ENCODE measurements around the gene ARMC5.
A peak's percentile ranks its signal among the peaks of the same experiment; 100 is the strongest.
"Not testable (repeated sequence)": the region's sequence is repeated elsewhere in the genome, so short reads cannot be mapped to it uniquely, and the experiment has no call there.

Gene ARMC5

DNA sequence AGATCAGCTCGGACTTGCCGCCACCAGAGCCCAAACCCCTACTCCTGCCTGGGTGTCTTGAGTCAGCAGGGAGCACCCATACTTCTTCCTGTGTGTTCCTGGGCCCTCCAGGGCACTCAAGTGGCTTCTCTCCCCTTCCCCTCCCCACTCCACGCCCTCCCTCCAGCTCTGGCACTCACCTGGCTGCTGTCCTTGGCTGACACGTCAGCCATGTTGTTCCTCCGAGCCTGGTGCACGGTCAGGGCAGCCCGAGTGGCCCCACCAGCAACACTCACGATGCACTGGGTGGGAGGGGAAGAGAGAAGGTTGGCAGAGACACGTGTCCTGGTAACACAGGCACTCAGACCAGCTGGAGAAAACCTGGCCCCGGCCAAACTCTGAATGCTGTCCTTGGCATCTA is 37.4 kb downstream of the ARMC5 start:
- DNase-seq (ENCODE audit: low read depth in 4 of 4, low spot score in 1 of 4) = no peak

GRCh38 chr16:31498493-31498892 is 39.2 kb downstream of the ARMC5 start:
- no peak for DNase-seq (ENCODE audit: low read depth in 4 of 4, low spot score in 1 of 4)

- no peak for DNase-seq (ENCODE audit: low read depth in 4 of 4, low spot score in 1 of 4)
Measured at GRCh38 chr16:31499928-31500327, 40.6 kb downstream of the ARMC5 start.

DNA sequence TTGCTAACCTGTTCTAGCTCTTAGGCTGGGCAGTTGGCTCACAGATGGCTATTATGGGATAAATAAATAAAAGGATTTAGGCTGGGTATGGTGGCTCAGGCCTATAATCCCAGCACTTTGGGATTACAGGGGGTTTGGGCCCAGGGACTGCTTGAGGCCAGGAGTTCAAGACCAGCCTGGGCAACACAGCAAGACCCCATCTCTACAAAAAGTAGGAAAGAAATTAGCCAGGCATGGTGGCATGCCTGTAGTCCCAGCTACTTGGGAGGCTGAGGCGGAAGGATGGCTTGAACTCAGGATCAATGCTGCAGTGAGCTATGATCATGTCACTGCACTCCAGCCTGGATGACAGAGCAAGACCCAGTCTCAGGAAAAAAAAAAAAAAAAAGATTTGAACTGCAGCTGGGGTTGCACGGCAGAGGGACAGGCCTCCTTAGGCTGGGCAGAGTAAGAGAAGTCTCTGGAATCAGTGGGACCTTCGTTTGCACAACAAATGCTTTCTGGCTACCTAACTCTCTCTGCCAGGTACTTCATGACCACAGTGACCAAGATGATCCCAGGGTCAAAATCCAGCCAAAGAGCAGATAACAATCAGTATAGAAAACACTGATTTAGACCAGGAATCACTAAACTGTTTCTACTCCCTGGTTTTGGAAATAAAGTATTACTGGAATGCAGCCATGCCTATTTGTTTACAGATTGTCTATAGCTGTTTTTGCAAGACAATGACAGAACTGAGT is 42.1 kb downstream of the ARMC5 start:
- no peak for DNase-seq (ENCODE audit: low read depth in 4 of 4, low spot score in 1 of 4)

DNA sequence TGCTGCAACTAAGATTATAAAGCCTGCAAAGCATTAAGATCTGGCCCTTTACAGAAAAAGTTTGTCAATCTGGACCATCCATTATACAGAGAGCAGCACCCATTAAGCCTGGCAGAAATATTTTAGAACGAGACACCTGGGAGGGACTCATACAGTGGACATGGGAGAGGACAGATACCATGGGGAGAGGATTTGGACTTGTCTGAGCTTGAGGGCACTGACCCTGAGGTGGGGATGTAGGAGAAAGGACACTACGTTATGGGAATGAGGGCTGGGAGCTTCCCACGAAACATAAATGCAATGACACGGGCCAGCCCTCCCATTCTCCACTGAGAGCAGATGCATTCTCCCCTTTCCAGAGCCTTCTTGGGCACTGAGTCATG is 42.7 kb downstream of the ARMC5 start:
- no peak for DNase-seq (ENCODE audit: low read depth in 4 of 4, low spot score in 1 of 4)

GRCh38 chr16:31502981-31503380 is 43.7 kb downstream of the ARMC5 start:
- no peak for DNase-seq (ENCODE audit: low read depth in 4 of 4, low spot score in 1 of 4)

DNA sequence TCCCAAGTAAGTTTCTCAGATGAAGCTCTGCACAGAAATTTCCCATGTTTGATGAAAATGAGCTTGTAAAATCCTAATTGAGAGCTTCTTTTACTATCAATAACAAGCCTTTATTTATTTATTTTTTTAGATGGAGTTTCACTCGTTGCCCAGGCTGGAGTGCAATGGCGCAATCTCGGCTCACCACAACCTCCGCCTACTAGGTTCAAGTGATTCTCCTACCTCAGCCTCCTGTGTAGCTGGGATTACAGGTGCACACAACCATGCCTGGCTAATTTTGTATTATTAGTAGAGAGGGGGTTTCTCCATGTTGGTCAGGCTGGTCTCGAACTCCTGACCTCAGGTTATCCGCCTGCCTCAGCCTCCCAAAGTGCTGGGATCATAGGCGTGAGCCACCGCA is 44.3 kb downstream of the ARMC5 start:
- not testable (repeated sequence) for DNase-seq (ENCODE audit: low read depth in 4 of 4, low spot score in 1 of 4)

DNA sequence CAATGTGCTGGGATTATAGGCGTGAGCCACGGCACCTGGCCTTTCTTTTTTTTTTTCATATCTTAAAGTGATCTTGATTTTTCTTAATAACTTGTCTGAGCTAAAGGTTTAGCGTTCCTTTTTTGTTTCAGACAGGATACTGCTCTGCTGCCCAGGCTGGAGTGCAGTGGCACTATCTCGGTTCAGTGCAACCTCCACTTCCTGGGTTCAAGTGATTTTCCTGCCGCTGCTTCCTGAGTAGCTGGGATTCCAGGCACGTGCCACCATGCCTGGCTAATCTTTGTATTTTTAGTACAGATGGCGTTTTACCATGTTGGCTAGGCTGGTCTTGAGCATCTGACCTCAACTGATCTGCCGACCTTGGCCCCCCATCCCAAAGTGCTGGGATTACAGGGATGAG is 44.9 kb downstream of the ARMC5 start:
- DNase-seq (ENCODE audit: low read depth in 4 of 4, low spot score in 1 of 4) = no peak

DNA sequence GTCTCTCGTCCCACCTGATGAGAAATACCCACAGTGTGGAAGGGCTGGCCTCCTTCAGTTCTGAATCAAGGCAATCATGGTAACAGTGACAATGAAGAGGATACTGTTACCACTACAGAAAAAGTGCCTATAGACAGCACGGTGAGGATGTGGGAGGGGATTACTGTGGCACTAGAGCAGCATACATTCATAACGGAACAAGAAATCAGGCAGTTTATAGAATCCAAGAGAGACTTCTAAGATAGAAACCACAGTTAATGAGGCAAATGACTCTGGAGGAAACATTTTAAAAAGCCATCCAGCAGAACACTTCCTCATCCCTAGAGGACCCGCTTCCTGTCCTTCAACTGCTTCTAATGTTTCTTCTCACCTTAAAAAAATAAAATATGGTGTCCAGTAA is 46.2 kb downstream of the ARMC5 start:
- no peak for DNase-seq (ENCODE audit: low read depth in 4 of 4, low spot score in 1 of 4)

DNA sequence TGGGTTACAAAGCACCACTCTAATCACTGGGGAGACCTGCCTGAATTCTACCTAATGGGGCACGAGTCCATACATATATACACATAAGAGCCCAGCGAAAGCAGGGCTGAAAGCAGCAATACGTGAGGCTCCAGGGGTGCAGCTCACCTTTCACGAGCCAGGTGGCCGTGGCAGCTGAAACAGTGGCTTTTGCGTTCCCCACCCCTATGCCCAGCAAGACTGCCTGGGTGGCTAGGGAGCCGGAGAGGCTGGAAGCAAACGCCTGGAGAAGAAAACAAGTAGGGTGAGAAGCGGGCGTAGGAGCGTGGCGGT is 48.3 kb downstream of the ARMC5 start:
- DNase-seq (ENCODE audit: low read depth in 4 of 4, low spot score in 1 of 4) = no peak

DNA sequence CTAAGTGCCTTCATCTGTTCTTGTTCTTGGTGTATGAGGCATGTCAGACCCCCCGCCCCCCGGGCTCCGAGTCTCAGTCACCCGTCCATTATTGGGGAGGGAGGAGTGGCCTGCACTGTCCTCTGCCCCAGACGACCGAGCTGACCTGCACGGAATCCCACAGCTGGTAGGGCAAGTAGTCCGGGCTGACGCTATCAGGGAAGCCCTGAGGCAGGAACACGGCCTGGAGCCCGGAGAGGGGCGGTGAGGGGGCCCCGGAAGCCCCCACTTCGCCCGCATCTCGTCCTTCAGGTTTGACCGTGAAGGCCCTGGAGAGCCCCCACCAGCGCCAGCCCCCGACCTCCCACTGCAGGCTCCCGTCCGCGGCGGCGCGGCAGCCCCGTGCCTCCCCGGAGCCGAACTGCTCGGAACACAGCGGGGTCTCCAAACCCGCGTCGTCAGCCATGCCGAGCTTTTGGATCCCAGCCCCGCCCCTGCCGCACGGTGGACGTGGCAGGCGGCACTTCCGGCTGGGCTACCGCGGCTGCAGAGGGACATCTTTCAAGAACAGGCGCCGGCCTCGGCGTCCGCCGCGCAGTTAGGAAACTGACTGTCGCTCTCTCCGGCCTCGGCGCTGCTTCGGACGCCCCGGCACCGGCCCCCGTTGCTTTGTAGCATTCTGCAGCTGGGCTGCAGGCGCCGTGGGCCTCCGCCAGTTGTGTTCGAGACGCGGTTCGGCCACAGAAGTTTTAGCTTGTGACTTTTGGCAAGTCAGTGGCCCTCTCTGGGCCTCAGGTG is 48.8 kb downstream of the ARMC5 start, which contains the start of gene RUSF1:
RUSF1 (minus strand) TSS at position 463 of the 777 bp plus-strand sequence; CDS start at position 445, 18 bp downstream.
- DNase-seq (ENCODE audit: low read depth in 4 of 4, low spot score in 1 of 4) = peak; percentile 58 to 87 (median 74)

DNA sequence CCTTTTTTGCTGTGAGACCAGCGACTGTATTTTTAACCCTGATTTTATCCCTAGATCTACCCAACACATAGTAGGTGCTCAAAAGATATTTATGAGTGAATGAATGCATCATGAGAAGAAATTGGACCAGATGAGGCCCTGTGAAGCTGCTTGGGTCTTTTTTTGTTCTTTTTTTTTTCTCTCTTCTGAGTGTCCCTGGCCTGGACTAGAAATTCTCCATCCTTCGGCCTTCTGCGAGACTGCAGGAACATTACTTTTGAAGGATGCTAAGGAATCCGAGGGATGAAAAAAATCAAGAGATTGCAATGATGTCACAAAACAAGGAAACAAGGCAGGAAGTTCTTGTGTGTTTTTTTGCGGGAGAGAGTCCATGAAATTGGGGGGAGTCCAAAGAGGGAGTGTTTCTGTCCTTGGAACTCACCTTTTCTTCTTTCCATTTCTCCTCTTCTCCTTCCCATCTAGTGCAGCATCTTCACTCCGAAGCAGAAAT is 49.5 kb downstream of the ARMC5 start:
- DNase-seq (ENCODE audit: low read depth in 4 of 4, low spot score in 1 of 4) = no peak

GRCh38 chr16:31513126-31513525 is 53.8 kb downstream of the ARMC5 start:
- DNase-seq (ENCODE audit: low read depth in 4 of 4, low spot score in 1 of 4) = no peak

DNA sequence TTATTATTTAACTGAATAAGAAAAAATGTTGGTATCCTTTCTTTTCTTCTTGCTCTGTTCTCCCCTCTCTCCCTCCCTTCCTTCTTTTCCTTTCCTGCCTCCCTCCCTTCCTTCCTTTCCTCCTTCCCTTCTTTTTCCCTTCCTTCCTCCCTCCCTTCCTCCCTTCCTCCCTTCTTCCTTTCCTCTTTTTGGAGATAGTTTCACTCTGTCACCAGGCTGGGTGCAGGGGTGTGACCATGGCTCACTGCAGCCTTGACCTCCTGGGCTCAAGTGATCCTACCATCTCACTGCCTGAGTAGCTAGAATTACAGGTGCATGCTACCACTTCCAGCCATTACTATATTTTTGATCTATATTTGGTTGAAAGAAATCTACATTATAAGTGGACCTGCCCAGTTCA is 54.6 kb downstream of the ARMC5 start:
- no peak for DNase-seq (ENCODE audit: low read depth in 4 of 4, low spot score in 1 of 4)
